Rectal smooth muscle tissue (tissue), 1 donor: ENCODE results near the gene CORO2A.
"Not testable (repeated sequence)": the region's sequence is repeated elsewhere in the genome, so short reads cannot be mapped to it uniquely, and the experiment has no call there.

Experiments used
- H3K27ac ChIP-seq: one replicate; pipeline ENCODE4 v1.7.0; 2013; ENCODE audit warnings: low read depth, low read length, inconsistent platforms
- H3K27me3 ChIP-seq: one replicate; pipeline ENCODE4 v1.7.0; 2013; ENCODE audit warnings: low read length; ENCODE audit not compliant: control insufficient read depth, insufficient read depth
- H3K36me3 ChIP-seq: one replicate; pipeline ENCODE4 v1.7.0; 2013; ENCODE audit warnings: low read length; ENCODE audit not compliant: control insufficient read depth, insufficient read depth
- H3K4me1 ChIP-seq: one replicate; pipeline ENCODE4 v1.7.0; 2013; ENCODE audit warnings: low read length; ENCODE audit not compliant: control insufficient read depth, insufficient read depth
- H3K4me3 ChIP-seq: one replicate; pipeline ENCODE4 v1.7.0; 2013; ENCODE audit warnings: low read length
- H3K9ac ChIP-seq: one replicate; pipeline ENCODE4 v1.7.0; 2013; ENCODE audit warnings: low read length

The CORO2A gene

GRCh38 chr9:98101868-98102273 lies 90.6 kb downstream of the CORO2A start:
- Histone ChIP-seq H3K9ac (no peak overlapping the region), H3K4me1 (no peaks in the 10 kb centered on the region), H3K27me3 (no peaks in the 10 kb centered on the region), H3K36me3 (peaks cover 4% of the 10 kb centered on the region), H3K27ac (no peak overlapping the region), H3K4me3 (no peak overlapping the region)

- Histone ChIP-seq H3K27me3 (no peaks in the 10 kb centered on the region), H3K9ac (no peak overlapping the region), H3K4me1 (no peaks in the 10 kb centered on the region), H3K36me3 (peaks cover 4% of the 10 kb centered on the region), H3K4me3 (no peak overlapping the region), H3K27ac (no peak overlapping the region)
Measured at GRCh38 chr9:98101416-98101815, 91.0 kb downstream of the CORO2A start.

DNA sequence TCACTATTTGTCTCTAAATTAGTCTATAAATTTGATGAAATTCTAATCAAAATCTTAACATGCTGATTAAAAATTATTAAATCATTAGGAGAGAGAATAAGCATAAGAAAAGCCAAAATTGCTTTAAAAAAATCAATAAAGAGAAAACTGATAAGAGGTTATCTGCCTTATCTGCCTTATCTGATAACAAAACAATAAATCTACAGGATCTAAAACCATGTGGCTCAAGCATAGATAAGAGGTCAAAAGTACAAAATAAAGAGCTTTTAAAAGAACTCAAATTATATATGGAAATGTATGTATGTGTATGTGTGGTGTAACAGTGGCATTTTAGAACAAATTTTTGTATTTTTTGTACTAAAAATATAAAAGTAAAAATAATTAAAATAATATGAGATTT lies 92.0 kb downstream of the CORO2A start:
- no peak overlapping the region for H3K27ac ChIP-seq
- no peaks in the 10 kb centered on the region for H3K27me3 ChIP-seq
- H3K4me3 ChIP-seq = no peak overlapping the region
- H3K36me3 ChIP-seq = peaks cover 4% of the 10 kb centered on the region
- no peaks in the 10 kb centered on the region for H3K4me1 ChIP-seq
- H3K9ac ChIP-seq = no peak overlapping the region

GRCh38 chr9:98099898-98100297 lies 92.5 kb downstream of the CORO2A start:
- H3K4me1 ChIP-seq = no peaks in the 10 kb centered on the region
- H3K4me3 ChIP-seq = no peak overlapping the region
- no peak overlapping the region for H3K27ac ChIP-seq
- no peaks in the 10 kb centered on the region for H3K27me3 ChIP-seq
- no peak overlapping the region for H3K9ac ChIP-seq
- H3K36me3 ChIP-seq = peaks cover 4% of the 10 kb centered on the region

DNA sequence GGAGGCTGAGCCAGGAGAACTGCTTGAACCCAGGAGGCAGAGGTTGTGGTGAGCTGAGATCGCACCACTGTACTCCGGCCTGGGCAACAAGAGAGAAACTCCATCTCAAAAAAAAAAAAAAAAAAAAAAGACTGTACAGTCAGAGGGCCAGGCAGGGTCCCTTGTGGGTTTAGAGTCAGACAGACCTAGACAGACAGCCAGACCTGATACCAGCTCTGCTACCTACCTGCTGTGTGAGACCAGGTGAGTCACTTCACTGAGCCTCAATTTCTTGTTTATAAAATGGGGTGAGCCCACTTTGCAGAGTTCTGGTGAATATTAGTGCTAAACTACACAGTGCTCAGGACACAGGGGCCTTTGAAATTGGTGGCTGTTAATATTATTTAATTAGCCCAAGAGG lies 93.1 kb downstream of the CORO2A start:
- Histone ChIP-seq H3K27me3 (no peaks in the 10 kb centered on the region), H3K4me1 (no peaks in the 10 kb centered on the region), H3K36me3 (peaks cover 4% of the 10 kb centered on the region), H3K27ac (no peak overlapping the region), H3K4me3 (no peak overlapping the region), H3K9ac (no peak overlapping the region)

DNA sequence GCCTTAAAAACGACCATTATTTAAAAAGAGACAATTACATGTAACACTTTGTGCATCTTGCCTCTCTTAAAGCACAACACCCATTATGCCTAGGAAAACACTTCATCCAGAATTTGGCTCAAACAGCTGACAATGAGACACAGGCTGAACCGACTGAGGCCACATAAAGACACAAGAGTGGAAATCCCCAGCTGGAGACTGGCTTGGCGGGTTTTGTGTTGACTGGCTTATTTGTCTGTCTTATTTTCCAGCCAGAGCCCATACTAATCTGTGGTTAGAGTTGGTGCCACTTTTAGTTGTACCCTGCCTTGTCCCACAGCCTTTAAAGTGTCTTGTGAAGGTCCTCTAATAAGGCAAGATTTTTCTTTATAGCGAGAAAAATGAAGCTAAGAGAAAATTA lies 94.6 kb downstream of the CORO2A start:
- Histone ChIP-seq H3K9ac (no peak overlapping the region), H3K27me3 (no peaks in the 10 kb centered on the region), H3K27ac (no peak overlapping the region), H3K4me3 (no peak overlapping the region), H3K36me3 (peaks cover 4% of the 10 kb centered on the region), H3K4me1 (no peaks in the 10 kb centered on the region)

DNA sequence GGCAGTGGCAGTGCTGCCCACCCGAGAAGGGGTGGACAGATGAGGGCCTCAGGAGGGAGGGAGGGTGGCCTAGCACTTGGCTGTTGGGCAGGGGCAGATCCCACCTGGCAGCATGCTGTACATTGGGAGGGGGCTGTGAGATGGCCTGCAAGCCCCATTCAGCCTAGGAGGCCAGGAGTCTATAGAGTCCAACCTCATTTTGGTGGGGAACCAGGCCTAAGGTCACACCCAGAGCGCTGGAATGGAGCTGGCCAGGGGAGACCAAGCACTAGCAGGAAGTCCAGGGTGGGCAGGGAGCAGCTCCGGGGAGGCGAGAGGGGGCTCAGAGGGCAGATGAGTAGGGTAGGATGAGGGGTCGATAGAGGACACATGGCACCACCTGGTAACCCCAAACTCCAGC lies 96.3 kb downstream of the CORO2A start:
- Histone ChIP-seq H3K4me3 (no peak overlapping the region), H3K9ac (no peak overlapping the region), H3K27me3 (no peaks in the 10 kb centered on the region), H3K36me3 (peaks cover 4% of the 10 kb centered on the region), H3K4me1 (no peaks in the 10 kb centered on the region), H3K27ac (no peak overlapping the region)

DNA sequence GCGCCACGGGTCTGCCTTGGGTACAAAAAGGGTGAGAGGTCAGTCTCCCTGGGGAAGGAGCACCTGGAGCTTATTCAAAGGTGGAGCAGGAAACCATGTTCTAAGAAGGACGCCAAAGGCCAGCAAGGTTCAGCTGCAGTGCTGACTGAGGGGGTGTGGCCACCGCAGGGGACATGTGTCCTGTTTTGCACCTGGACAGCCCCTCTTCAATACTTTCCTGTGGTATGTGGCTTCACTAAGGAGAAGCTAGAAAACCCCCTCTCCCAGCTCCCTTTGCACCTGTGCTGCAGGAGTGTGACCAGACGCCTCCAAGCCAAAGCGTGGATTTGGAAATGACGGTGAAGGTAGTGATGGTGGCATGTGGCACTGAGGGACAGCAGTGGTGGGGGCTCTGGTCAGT lies 97.0 kb downstream of the CORO2A start:
- no peak overlapping the region for H3K4me3 ChIP-seq
- no peaks in the 10 kb centered on the region for H3K27me3 ChIP-seq
- no peaks in the 10 kb centered on the region for H3K4me1 ChIP-seq
- H3K9ac ChIP-seq = no peak overlapping the region
- no peak overlapping the region for H3K27ac ChIP-seq
- H3K36me3 ChIP-seq = peaks cover 4% of the 10 kb centered on the region

- Histone ChIP-seq H3K36me3 (peaks cover 4% of the 10 kb centered on the region), H3K27ac (no peak overlapping the region), H3K4me3 (no peak overlapping the region), H3K9ac (no peak overlapping the region), H3K4me1 (no peaks in the 10 kb centered on the region), H3K27me3 (no peaks in the 10 kb centered on the region)
Measured at GRCh38 chr9:98094851-98095250, 97.6 kb downstream of the CORO2A start.

DNA sequence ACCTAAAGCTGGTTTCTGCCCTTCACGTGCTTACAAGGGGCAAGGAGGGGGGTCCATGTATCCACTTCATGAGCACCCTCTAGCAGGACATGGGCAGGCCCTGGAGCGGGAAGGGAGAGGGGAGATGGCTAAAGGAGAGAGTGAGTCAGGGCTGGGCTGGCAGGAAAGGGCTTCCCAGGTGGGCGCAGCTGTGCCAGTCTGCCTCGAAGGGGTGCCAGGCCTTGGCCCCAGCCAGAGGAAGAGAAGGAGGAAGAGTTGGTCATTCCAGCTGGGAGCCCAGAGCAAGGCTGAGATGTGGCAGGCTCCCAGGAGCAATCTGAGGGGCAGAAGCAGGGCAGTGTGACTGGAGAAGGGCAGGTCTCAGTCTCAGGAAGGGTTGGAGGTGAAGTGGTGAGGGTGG lies 98.1 kb downstream of the CORO2A start:
- Histone ChIP-seq H3K27ac (no peak overlapping the region), H3K27me3 (no peaks in the 10 kb centered on the region), H3K36me3 (peaks cover 4% of the 10 kb centered on the region), H3K4me3 (no peak overlapping the region), H3K4me1 (no peaks in the 10 kb centered on the region), H3K9ac (no peak overlapping the region)

DNA sequence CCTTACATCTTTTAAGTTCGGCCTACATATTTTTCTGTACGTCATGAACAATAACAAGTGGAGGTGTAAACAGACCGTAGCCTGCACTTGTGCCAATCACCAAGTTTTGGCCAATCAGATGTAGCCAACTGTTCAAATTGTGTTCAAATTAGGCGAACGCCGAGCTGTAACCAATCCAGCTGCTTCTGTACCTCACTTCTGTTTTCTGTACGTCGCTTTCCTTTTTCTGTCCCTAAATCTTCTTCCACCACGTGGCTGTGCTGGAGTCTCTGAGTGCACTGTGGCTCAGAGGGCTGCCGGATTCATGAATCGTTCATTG lies 99.9 kb downstream of the CORO2A start:
- Histone ChIP-seq H3K9ac (no peak overlapping the region), H3K27me3 (no peaks in the 10 kb centered on the region), H3K36me3 (peaks cover 4% of the 10 kb centered on the region), H3K4me3 (no peak overlapping the region), H3K27ac (no peak overlapping the region), H3K4me1 (no peaks in the 10 kb centered on the region)

DNA sequence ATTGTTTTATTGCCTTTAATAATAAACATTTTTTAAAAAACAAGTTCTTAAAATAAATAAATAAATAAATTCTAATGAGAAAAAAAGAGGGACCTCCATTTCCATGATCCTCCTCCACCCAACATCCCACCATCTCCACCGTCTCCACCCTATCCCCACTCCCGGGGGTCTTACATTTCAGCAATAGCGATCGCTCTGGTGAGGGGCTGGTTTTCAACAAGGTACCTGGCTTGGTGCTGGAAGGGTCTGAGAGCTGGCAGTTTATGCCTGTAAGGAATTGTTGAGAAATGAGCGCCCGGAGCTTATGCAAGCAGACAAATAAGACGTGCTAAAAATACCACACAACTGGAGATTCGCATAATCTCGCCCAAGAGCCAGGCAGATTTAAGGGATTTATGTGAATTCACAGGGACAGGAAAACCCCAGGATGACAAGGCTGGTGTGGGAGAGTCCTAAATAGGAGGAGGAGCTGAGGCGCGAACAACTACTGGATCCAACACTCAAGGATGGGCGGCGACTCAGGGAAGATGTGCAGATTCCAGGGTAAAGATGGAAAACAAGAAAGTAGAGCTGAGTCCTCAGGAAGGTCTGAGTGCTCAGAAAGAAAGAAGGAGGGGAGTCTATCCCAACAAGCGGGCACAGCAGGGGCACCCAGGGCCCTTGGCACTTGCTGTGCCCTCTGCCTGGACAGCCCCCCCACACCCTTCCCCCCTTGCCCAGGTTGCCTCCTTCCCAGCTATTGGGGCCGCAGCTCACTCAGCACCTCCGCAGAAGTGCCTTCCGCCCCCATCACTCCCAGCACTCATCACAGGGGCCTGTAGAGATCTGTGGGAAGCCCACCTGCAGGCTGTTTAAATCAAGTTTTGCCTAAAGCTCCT lies 100.5 kb downstream of the CORO2A start:
- H3K27me3 ChIP-seq = no peaks in the 10 kb centered on the region
- peaks cover under 1% of the 10 kb centered on the region for H3K36me3 ChIP-seq
- no peaks in the 10 kb centered on the region for H3K4me1 ChIP-seq
- H3K9ac ChIP-seq = no peak overlapping the region
- no peak overlapping the region for H3K27ac ChIP-seq
- no peak overlapping the region for H3K4me3 ChIP-seq

DNA sequence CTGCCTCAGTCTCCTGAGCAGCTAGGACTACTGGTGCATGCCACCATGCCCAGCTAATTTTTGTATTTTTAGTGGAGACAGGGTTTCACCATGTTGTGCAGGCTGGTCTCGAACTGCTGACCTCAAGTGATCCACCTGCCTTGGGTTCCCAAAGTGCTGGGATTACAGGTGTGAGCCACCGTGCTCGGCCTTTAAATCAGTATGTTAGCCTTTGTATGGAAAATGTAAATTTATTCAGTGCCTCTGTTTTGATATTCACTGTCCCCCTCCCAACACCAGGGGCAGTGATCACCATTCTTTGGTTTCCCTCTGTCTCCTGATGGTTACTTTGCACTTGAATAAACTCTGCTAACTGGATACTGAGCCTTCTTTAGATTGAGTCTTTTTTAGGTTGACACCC lies 101.8 kb downstream of the CORO2A start:
- H3K4me1 ChIP-seq, H3K9ac ChIP-seq, H3K36me3 ChIP-seq, H3K4me3 ChIP-seq, H3K27me3 ChIP-seq, H3K27ac ChIP-seq: not testable (repeated sequence)
